Right cardiac atrium (tissue), 5 donors: ENCODE results near the gene POU2AF3. TPM values are rescaled to one million over a fixed set of nuclear protein-coding genes. Genes with fewer than 3 reads are reported as not detected.
A peak's percentile ranks its signal among the peaks of the same experiment; 100 is the strongest.

Source experiments
- ATAC-seq, 2 donors: fragments of 200-7000 bp; cut with Tn5 transposase; one replicate each; pipeline versions ENCODE4 v1.8.0 to v1.9.1; 2020; ENCODE audit warnings: moderate library complexity in 2 of 2, mild to moderate bottlenecking in 1 of 2
- DNase-seq, 3 donors: peaks; one replicate each; pipeline ENCODE4 v3.0.0-alpha.2; 2020
- H3K27ac ChIP-seq: one replicate; pipeline ENCODE4 v1.5.1; 2013; ENCODE audit warnings: mild to moderate bottlenecking, low read length, control low read depth, moderate library complexity
- H3K27me3 ChIP-seq: one replicate; pipeline ENCODE4 v1.6.1; 2013; ENCODE audit not compliant: control insufficient read depth, insufficient read depth
- H3K4me1 ChIP-seq: one replicate; pipeline ENCODE4 v1.6.1; 2013; ENCODE audit warnings: low read length; ENCODE audit not compliant: control insufficient read depth, insufficient read depth
- H3K4me3 ChIP-seq: one replicate; pipeline ENCODE4 v1.5.1; 2013; ENCODE audit warnings: low read length, control low read depth
- H3K9me3 ChIP-seq: one replicate; pipeline ENCODE4 v1.6.1; 2013; ENCODE audit warnings: low read length; ENCODE audit not compliant: control insufficient read depth
- WGBS: extraction: QIAGEN DNeasy Blood & Tissue Kit; methylation state at CpG from one replicate; pipeline ENCODE4 v1.1.7; 2013; 5-methylcytosine and 5-hydroxymethylcytosine counted together
- intact Hi-C, 4 donors: fragments of 100-400 bp; cut with DNase I; formaldehyde crosslinking; loops; one replicate each; pipeline versions ENCODE4 v1.11.0 to v1.14.0; 2022 to 2023
- polyA plus RNA-seq: library from polyadenylated mRNA; stranded (reverse); fragments of 200-250 nt; gene quantifications from one replicate; pipeline ENCODE4 v1.2.3, GENCODE V29; 2013
- total RNA-seq, 4 donors: library from RNA; stranded (reverse); fragmentation: NEBNext Ultra II Directional; extraction: Animal tissue kit (Norgen Biotek cat#: 25700); gene quantifications; one replicate each; pipeline ENCODE4 v1.2.1, GENCODE V29; 2021
- donor health status: healthy with polysubstance abuse.
- donor health status: DM: no; HTN: yes; CAD: no.
- donor health status: DM: no; HTN: no; CAD: no.
- donor health status: DM: no; HTN: yes; CAD: no; lungs with severe emphysema.
- donor health status: DM: yes; HTN: yes; CAD: no.

POU2AF3 gene
- total and polyA plus RNA-seq, 5 donors: 0.21 to 0.61 (median 0.40) TPM

DNA sequence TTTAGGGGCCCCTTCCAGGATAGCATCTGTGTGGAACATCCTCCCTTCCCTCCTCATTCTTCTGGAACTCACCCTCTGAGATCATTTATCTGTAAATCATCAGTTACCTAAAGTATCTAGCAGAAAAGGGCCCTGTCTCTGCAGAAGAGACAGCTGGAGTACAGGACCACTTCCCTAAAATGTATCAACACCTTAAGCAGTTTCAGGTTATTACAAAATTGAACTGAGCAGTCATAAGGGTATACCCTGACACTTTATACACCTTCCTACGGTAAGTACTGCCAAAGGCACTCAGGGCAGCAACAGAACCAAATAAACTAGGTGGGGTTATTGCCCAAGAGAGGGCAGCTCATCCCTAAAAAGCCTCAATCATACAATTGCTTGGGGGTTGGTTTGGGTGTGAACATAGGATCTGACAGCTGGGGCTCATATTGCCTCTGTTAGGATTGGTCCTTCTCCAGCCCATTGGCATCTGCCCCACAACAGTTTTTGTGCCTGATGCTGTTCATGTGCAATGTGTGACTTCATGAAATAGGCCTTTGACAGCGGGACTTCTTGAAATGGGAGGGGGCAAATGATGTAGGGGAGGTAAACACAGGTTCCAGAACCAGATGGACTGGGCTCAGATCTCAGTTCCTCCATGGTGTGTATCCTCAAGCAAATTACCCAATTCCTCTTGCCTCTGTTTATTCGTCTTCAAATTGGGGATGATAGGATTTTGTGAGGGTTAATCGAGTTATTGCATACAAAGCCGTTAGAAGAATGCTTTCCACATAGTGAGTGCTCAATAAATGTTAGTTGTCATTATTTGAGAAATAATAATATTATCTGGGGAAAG, 2.9 kb downstream of the POU2AF3 start:
- H3K4me1 ChIP-seq: no peaks in the 10 kb centered on the region
- peaks cover under 1% of the 10 kb centered on the region for H3K27me3 ChIP-seq
- H3K27ac ChIP-seq: no peak overlapping the region
- DNase-seq (no peak), ATAC-seq (no peak)
- H3K9me3 ChIP-seq: no peaks in the 10 kb centered on the region
- H3K4me3 ChIP-seq: no peak overlapping the region
- intact Hi-C loops: no loop called here
- 91% methylated on average over 5 of the region's 5 CpGs for WGBS

GRCh38 chr11:111301842-111302118, 3.4 kb downstream of the POU2AF3 start:
- 92% methylated on average over 3 of the region's 3 CpGs for WGBS
- Histone ChIP-seq H3K4me1 (no peaks in the 10 kb centered on the region), H3K9me3 (no peaks in the 10 kb centered on the region), H3K4me3 (no peak overlapping the region), H3K27me3 (peaks cover 3% of the 10 kb centered on the region), H3K27ac (no peak overlapping the region)
- intact Hi-C loops: no loop called here
- DNase-seq: no peak
- no peak for ATAC-seq

GRCh38 chr11:111302298-111302697, 4.0 kb downstream of the POU2AF3 start:
- ATAC-seq (no peak), DNase-seq (no peak)
- WGBS: 69% methylated on average over 3 of the region's 3 CpGs
- H3K4me1 ChIP-seq: no peaks in the 10 kb centered on the region
- no peak overlapping the region for H3K4me3 ChIP-seq
- intact Hi-C loops: no loop called here
- H3K9me3 ChIP-seq: no peaks in the 10 kb centered on the region
- no peak overlapping the region for H3K27ac ChIP-seq
- peaks cover 3% of the 10 kb centered on the region for H3K27me3 ChIP-seq

DNA sequence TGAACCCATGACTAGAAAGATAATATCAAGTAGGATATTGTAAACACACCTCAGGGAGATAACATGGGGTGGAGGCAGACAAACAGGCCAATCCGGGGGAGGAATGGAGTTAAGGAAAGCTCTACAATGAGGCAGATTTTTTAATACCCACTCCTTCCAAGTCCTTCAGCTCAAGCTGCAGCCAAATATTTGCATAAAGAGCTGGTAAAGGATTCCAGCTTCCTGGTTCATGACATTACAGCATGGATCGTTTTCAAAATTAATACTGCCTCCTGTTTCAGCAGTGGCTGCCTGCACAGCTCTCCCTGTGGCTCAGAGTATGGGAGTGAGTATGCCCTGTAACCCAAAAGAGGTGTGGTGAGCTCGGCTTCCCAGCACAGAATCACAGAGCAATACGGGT, 5.1 kb downstream of the POU2AF3 start:
- intact Hi-C loops: no loop called here
- no peak for ATAC-seq
- Histone ChIP-seq H3K4me3 (no peak overlapping the region), H3K27ac (no peak overlapping the region), H3K27me3 (peaks cover 3% of the 10 kb centered on the region), H3K9me3 (no peaks in the 10 kb centered on the region), H3K4me1 (no peaks in the 10 kb centered on the region)
- no peak for DNase-seq
- WGBS: 47% methylated on average over 4 of the region's 4 CpGs

DNA sequence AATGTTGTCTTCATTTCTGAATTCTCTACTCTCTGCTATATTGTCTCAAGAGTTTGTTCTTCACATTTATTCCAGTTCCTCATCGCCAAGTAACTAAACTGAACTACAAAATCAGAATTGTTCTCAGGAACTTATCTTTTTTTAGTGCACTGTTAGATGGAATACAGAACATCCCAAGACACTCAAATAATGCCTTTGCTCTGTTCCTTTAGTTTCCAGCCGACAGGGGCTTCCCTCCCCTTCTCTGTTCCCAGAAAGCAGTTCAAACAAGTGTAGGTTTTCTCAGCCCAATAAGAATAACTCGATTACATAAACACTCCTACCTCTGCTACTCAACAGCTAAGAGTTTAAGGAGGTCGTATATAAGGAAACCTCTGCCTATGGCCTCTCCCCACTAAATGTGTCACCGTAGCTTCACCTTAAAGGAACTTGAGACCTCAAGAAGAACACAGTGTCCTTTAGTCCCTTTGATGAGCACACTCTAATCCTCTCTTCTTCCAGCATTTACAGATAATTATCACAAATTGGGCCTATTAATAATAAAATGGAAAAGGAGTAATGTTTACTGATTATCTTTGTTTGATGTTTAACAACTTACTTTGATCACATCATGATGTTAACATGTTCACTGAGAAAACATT, 6.9 kb downstream of the POU2AF3 start:
- intact Hi-C loops: no loop called here
- no peak for DNase-seq
- H3K4me1 ChIP-seq: no peaks in the 10 kb centered on the region
- no peak for ATAC-seq
- H3K27me3 ChIP-seq: peaks cover 3% of the 10 kb centered on the region
- WGBS: 80% methylated on average over 5 of the region's 5 CpGs
- H3K27ac ChIP-seq: no peak overlapping the region
- no peaks in the 10 kb centered on the region for H3K9me3 ChIP-seq
- no peak overlapping the region for H3K4me3 ChIP-seq

- Histone ChIP-seq H3K4me3 (no peak overlapping the region), H3K27me3 (peaks cover 3% of the 10 kb centered on the region), H3K27ac (no peak overlapping the region), H3K4me1 (no peaks in the 10 kb centered on the region), H3K9me3 (no peaks in the 10 kb centered on the region)
- DNase-seq: no peak
- ATAC-seq: no peak
- 91% methylated on average over 4 of the region's 4 CpGs for WGBS
- intact Hi-C loops: no loop called here
These were observed 7.5 kb downstream of the POU2AF3 start for GRCh38 chr11:111305876-111306275.

DNA sequence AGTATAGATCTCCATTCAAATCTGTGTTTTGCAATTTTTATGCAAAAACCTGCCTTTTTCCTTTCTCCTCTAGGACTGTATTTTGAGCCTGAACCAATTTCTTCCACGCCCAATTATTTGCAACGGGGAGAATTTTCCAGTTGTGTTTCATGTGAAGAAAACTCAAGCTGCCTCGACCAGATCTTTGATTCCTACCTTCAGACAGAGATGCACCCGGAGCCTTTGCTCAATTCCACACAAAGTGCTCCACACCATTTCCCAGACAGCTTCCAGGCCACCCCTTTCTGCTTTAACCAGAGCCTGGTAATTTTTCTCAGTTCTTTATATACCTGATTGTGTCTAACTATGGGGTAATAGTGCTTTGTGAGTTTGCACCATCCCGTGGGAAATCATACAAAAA, 8.0 kb downstream of the POU2AF3 start:
- intact Hi-C loops: no loop called here
- H3K4me1 ChIP-seq: no peaks in the 10 kb centered on the region
- WGBS: 80% methylated on average over 5 of the region's 5 CpGs
- no peak overlapping the region for H3K27ac ChIP-seq
- ATAC-seq (no peak), DNase-seq (no peak)
- H3K9me3 ChIP-seq: no peaks in the 10 kb centered on the region
- H3K27me3 ChIP-seq: peaks cover 3% of the 10 kb centered on the region
- H3K4me3 ChIP-seq: no peak overlapping the region

DNA sequence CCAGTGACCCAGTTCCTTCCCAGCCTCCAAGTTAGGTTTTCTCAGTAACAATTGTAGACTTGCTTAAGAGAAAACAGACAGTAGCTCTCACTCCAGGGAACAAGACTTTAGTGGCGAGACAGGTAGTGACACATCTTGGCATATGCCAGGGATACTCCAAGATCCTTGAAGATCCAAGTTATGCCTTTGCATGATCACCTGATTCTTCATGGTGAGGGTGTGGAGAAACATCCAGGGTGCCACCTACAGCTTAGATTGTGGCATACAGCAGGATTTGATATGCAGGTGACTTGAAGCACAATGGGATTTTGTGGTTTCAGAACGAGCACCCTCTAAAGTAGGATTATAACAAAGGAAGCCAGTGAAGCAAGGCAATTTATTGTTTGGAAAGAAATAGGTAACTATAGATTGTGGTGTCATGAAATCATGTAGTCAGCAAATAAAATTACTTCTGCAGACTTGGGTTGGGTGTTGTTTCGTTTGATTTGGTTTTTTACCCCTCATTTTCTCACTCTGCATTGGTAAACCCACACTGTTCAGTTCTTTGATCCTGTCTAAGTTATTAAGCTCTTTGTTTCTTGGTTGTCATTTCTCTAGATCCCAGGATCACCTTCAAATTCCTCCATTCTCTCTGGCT, 9.2 kb downstream of the POU2AF3 start:
- Histone ChIP-seq H3K27me3 (peaks cover 3% of the 10 kb centered on the region), H3K4me1 (no peaks in the 10 kb centered on the region), H3K9me3 (no peaks in the 10 kb centered on the region), H3K4me3 (no peak overlapping the region), H3K27ac (no peak overlapping the region)
- DNase-seq (no peak), ATAC-seq (no peak)
- 83% methylated on average over 3 of the region's 3 CpGs for WGBS
- intact Hi-C loops: no loop called here

DNA sequence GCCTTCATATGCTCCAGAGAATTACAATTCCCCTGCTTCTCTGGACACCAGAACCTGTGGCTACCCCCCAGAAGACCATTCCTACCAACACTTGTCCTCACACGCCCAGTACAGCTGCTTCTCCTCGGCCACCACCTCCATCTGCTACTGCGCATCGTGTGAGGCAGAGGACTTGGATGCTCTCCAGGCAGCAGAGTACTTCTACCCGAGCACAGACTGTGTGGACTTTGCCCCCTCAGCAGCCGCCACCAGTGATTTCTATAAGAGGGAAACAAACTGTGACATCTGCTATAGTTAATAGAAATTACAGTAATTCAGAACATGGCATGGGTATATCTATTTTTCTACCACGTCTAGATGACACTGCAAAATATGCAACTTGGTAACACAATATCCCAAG, 9.8 kb downstream of the POU2AF3 start:
- Histone ChIP-seq H3K27me3 (peaks cover 3% of the 10 kb centered on the region), H3K4me3 (no peak overlapping the region), H3K9me3 (no peaks in the 10 kb centered on the region), H3K4me1 (no peaks in the 10 kb centered on the region), H3K27ac (no peak overlapping the region)
- DNase-seq: peak in 2 of 3 donors; percentile 42 to 72
- intact Hi-C loops: no loop called here
- peak; percentile 45 to 80 for ATAC-seq
- 40% methylated on average over 7 of the region's 7 CpGs for WGBS

DNA sequence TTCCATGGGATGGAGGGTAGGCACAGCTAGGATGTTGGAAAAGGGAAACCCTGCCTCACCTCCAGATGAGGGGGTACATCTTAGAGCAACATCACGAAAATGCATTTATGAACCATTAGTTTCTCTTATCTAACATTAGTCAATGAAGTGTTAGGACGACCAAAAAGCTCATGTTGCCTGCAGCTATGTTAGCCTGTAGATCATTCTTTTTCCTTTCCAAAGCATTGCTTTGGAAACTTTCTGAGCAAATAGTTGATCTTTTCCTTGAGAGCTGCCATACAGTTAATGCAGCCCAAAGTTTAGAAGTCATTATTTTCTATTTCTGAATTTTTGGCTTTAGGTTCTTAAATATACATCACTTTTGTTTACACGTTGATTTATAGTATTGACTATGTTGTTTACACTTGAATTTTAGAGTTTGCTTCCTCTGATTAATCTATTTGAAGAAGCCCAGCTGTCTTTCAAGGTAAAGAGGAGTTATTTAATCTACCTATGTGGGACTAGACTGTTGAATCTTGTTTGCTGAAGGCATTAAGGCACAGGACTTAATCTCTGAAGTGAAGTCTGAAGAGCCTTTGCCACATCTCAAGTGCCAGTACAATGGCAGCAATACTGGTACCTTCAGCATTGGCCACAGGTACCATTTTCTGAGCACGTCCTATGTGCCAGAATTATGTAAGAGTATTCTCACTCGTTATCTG, 11.0 kb downstream of the POU2AF3 start:
- intact Hi-C loops: no loop called here
- ATAC-seq: no peak
- Histone ChIP-seq H3K4me1 (no peaks in the 10 kb centered on the region), H3K9me3 (no peaks in the 10 kb centered on the region), H3K27me3 (peaks cover 3% of the 10 kb centered on the region), H3K27ac (no peak overlapping the region), H3K4me3 (no peak overlapping the region)
- 77% methylated on average over 5 of the region's 5 CpGs for WGBS
- DNase-seq: no peak

DNA sequence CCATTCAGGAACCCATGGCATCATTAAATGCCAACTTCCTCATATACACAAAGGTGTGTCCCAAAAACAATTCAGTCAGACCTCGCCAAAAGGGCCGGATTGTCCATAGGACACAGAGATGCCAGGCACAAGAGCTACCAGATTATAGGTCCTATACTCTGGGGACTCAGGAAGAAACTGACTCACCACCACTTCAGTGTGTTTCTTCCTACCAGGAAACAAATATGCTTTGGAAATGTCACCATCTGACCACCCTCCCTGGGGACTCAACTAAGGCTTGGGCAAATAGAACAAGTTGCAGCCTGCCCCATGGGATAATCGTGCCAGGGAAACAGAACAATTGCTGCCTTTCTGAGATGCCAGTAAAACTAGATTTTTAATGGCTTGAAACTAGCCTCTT, 11.7 kb downstream of the POU2AF3 start:
- 67% methylated on average over 3 of the region's 3 CpGs for WGBS
- Histone ChIP-seq H3K27ac (no peak overlapping the region), H3K4me3 (no peak overlapping the region), H3K9me3 (no peaks in the 10 kb centered on the region), H3K4me1 (no peaks in the 10 kb centered on the region), H3K27me3 (peaks cover 3% of the 10 kb centered on the region)
- intact Hi-C loops: no loop called here
- ATAC-seq (no peak), DNase-seq (no peak)
